H9 (cell line): ENCODE measurements around the gene ANGEL2. TPM values are rescaled to one million over a fixed set of nuclear protein-coding genes. Genes with fewer than 3 reads are reported as not detected.

Experiments
- DNase-seq: peaks from one replicate; pipeline ENCODE4 v3.0.0-alpha.2; 2017
- H2AFZ ChIP-seq: one replicate; pipeline ENCODE4 v1.6.1; 2013; ENCODE audit warnings: mild to moderate bottlenecking, low read length, control low read depth, moderate library complexity
- H2AK5ac ChIP-seq: 2 replicates; pipeline ENCODE4 v1.6.1; 2013; ENCODE audit warnings: low read length, control low read depth, mixed read lengths; ENCODE audit not compliant: insufficient read length
- H2BK120ac ChIP-seq: one replicate; pipeline ENCODE4 v1.6.1; 2013; ENCODE audit warnings: low read depth, mild to moderate bottlenecking, low read length, control low read depth, inconsistent platforms; ENCODE audit not compliant: poor library complexity, severe bottlenecking
- H2BK12ac ChIP-seq: 2 replicates; pipeline ENCODE4 v1.6.1; 2013; ENCODE audit warnings: low read length, control low read depth, mixed read lengths, low read depth; ENCODE audit not compliant: insufficient read length
- H2BK15ac ChIP-seq: 2 replicates; pipeline ENCODE4 v1.6.1; 2013; ENCODE audit warnings: low read depth, low read length, control low read depth
- H2BK20ac ChIP-seq: one replicate; pipeline ENCODE4 v1.6.1; 2013; ENCODE audit warnings: low read depth, mild to moderate bottlenecking, low read length, control low read depth, inconsistent platforms; ENCODE audit not compliant: poor library complexity, severe bottlenecking
- H2BK5ac ChIP-seq: 2 replicates; pipeline ENCODE4 v1.6.1; 2013; ENCODE audit warnings: low read length, control low read depth, mixed read lengths; ENCODE audit not compliant: insufficient read length
- H3K14ac ChIP-seq: 2 replicates; pipeline ENCODE4 v1.6.1; 2013; ENCODE audit warnings: low read length, control low read depth; ENCODE audit not compliant: insufficient read depth
- H3K18ac ChIP-seq: 2 replicates; pipeline ENCODE4 v1.6.1; 2013; ENCODE audit warnings: low read depth, mild to moderate bottlenecking, mixed read lengths, low read length, control low read depth; ENCODE audit not compliant: insufficient read length
- H3K23ac ChIP-seq: 2 replicates; pipeline ENCODE4 v1.6.1; 2013; ENCODE audit warnings: low read length, control low read depth, mixed read lengths, low read depth; ENCODE audit not compliant: insufficient read length
- H3K23me2 ChIP-seq: 2 replicates; pipeline ENCODE4 v1.6.1; 2013; ENCODE audit warnings: low read depth, mild to moderate bottlenecking, mixed read lengths, low read length, control low read depth; ENCODE audit not compliant: insufficient read length, poor library complexity, severe bottlenecking
- H3K27ac ChIP-seq: 2 replicates; pipeline ENCODE4 v1.5.1; 2013; ENCODE audit warnings: low read length, control low read depth, mixed read lengths, low read depth; ENCODE audit not compliant: insufficient read length
- H3K27me3 ChIP-seq: 2 replicates; pipeline ENCODE4 v1.6.1; 2013; ENCODE audit warnings: low read length, control low read depth, inconsistent platforms; ENCODE audit not compliant: insufficient read depth
- H3K4ac ChIP-seq: 2 replicates; pipeline ENCODE4 v1.6.1; 2013; ENCODE audit warnings: low read depth, mild to moderate bottlenecking, control low read depth, inconsistent platforms, low read length, moderate library complexity
- H3K4me1 ChIP-seq: 2 replicates; pipeline ENCODE4 v1.6.1; 2013; ENCODE audit warnings: low read length, control low read depth, inconsistent platforms; ENCODE audit not compliant: insufficient read depth
- H3K4me2 ChIP-seq: 2 replicates; pipeline ENCODE4 v1.6.1; 2013; ENCODE audit warnings: low read length, control low read depth, mixed read lengths; ENCODE audit not compliant: insufficient read length, insufficient read depth
- H3K56ac ChIP-seq: 2 replicates; pipeline ENCODE4 v1.6.1; 2013; ENCODE audit warnings: low read depth, mild to moderate bottlenecking, mixed read lengths, low read length, control low read depth; ENCODE audit not compliant: insufficient read length
- H3K79me1 ChIP-seq: 2 replicates; pipeline ENCODE4 v1.6.1; 2013; ENCODE audit warnings: low read depth, mild to moderate bottlenecking, moderate library complexity, low read length, control low read depth, inconsistent platforms; ENCODE audit not compliant: insufficient read depth, poor library complexity, severe bottlenecking
- H3K79me2 ChIP-seq: 2 replicates; pipeline ENCODE4 v1.6.1; 2013; ENCODE audit warnings: low read length, control low read depth, inconsistent platforms; ENCODE audit not compliant: insufficient read depth
- H3K9ac ChIP-seq: 2 replicates; pipeline ENCODE4 v1.6.1; 2013; ENCODE audit warnings: low read length, control low read depth, mixed read lengths; ENCODE audit not compliant: insufficient read length; ENCODE audit errors: extremely low read depth
- H3K9me3 ChIP-seq: one replicate; pipeline ENCODE4 v1.6.1; 2013; ENCODE audit warnings: low read depth, low read length, inconsistent platforms; ENCODE audit not compliant: control insufficient read depth
- H3T11ph ChIP-seq: one replicate; pipeline ENCODE4 v1.6.1; 2013; ENCODE audit warnings: mild to moderate bottlenecking, low read length, control low read depth, inconsistent platforms
- H4K20me1 ChIP-seq: one replicate; pipeline ENCODE4 v1.6.1; 2013; ENCODE audit not compliant: control insufficient read depth, insufficient read length, insufficient read depth
- H4K5ac ChIP-seq: 2 replicates; pipeline ENCODE4 v1.6.1; 2013; ENCODE audit warnings: low read depth, mild to moderate bottlenecking, mixed read lengths, low read length, control low read depth; ENCODE audit not compliant: insufficient read length
- H4K8ac ChIP-seq: replicated peaks from 2 replicates; pipeline ENCODE4 v1.6.1; 2013; ENCODE audit warnings: low read length, control low read depth, mixed read lengths, low read depth; ENCODE audit not compliant: insufficient read length
- H4K91ac ChIP-seq: 2 replicates; pipeline ENCODE4 v1.6.1; 2013; ENCODE audit warnings: low read depth, mild to moderate bottlenecking, moderate library complexity, mixed read lengths, low read length, control low read depth; ENCODE audit not compliant: insufficient read length
- H3K27ac Mint-ChIP-seq, 3 experiments: 2 replicates in 2 of 3; 3 replicates in 1 of 3; pipeline ENCODE4 v1.8.0; 2020 to 2021; ENCODE audit warnings: mixed read lengths in 3 of 3, mild to moderate bottlenecking in 1 of 3, moderate library complexity in 1 of 3
- H3K27me3 Mint-ChIP-seq: 2 replicates; pipeline ENCODE4 v1.8.0; 2021; ENCODE audit warnings: low read depth, mild to moderate bottlenecking, moderate library complexity, mixed read lengths
- H3K36me3 Mint-ChIP-seq, 3 experiments: 2 replicates in 2 of 3; 3 replicates in 1 of 3; pipeline ENCODE4 v1.8.0; 2020 to 2021; ENCODE audit warnings: low read depth in 3 of 3, mixed read lengths in 3 of 3; ENCODE audit not compliant: insufficient read depth in 1 of 3
- H3K4me1 Mint-ChIP-seq, 2 experiments: 2 replicates each; pipeline ENCODE4 v1.8.0; 2020; ENCODE audit warnings: mixed read lengths in 2 of 2
- H3K4me3 Mint-ChIP-seq, 2 experiments: 2 replicates in 1 of 2; 3 replicates in 1 of 2; pipeline ENCODE4 v1.8.0; 2020 to 2021; ENCODE audit warnings: mild to moderate bottlenecking in 2 of 2, mixed read lengths in 2 of 2, moderate library complexity in 1 of 2
- H3K9me3 Mint-ChIP-seq, 2 experiments: 2 replicates in 1 of 2; 3 replicates in 1 of 2; pipeline ENCODE4 v1.8.0; 2020; ENCODE audit warnings: mild to moderate bottlenecking in 2 of 2, mixed read lengths in 2 of 2, moderate library complexity in 1 of 2
- CTCF ChIP-seq: fragments of 200-600 bp; sonication (generic); conservative IDR thresholded peaks from 3 replicates; pipeline ENCODE4 v1.8.0; 2021; ENCODE audit warnings: antibody characterized with exemption, mild to moderate bottlenecking
- WGBS: extraction: QIAGEN DNeasy Blood & Tissue Kit; methylation state at CpG from one replicate; pipeline ENCODE4 v1.1.7; 2013; ENCODE audit warnings: missing lambda C conversion rate, low lambda C conversion rate, mixed read lengths; ENCODE audit not compliant: insufficient read length; ENCODE audit errors: extremely low coverage; 5-methylcytosine and 5-hydroxymethylcytosine counted together
- total RNA-seq: library from RNA; stranded (reverse); gene quantifications from 2 replicates; pipeline ENCODE4 v1.2.1, GENCODE V29; 2021

The ANGEL2 gene
- total RNA-seq, 1 experiment from 2014 or later: 47.8 TPM

GRCh38 chr1:212982430-212983152, 33.1 kb downstream of the ANGEL2 start:
- no peak overlapping the region for H3K9ac ChIP-seq
- H3K4me3 Mint-ChIP-seq: no peak overlapping the region
- H3K9me3 ChIP-seq: no peaks in the 10 kb centered on the region
- H3K9me3 Mint-ChIP-seq: no peaks in the 10 kb centered on the region
- no peak overlapping the region for H3K56ac ChIP-seq
- no peak overlapping the region for H3K4me2 ChIP-seq
- no peaks in the 10 kb centered on the region for H3K23me2 ChIP-seq
- peaks cover 7% of the 10 kb centered on the region; the same call in 1 of the 2 replicates for H3K4me1 ChIP-seq
- peak overlapping the region in 2 of 3 experiments; percentile 38 to 52; a peak in 3 of 7 replicates for H3K27ac Mint-ChIP-seq
- no peak overlapping the region for H3K18ac ChIP-seq
- H3K27me3 ChIP-seq: no peaks in the 10 kb centered on the region
- peaks cover 39 to 47% of the 10 kb centered on the region in 2 experiments for H3K4me1 Mint-ChIP-seq
- H2BK120ac ChIP-seq: no peak overlapping the region
- H2BK20ac ChIP-seq: no peak overlapping the region
- no peaks in the 10 kb centered on the region for H3K79me2 ChIP-seq
- H3T11ph ChIP-seq: no peak overlapping the region
- H3K36me3 Mint-ChIP-seq: peaks cover 48 to 87% (median 49%) of the 10 kb centered on the region in 3 experiments; a peak in 6 of 7 replicates
- no peak overlapping the region for H2BK15ac ChIP-seq
- no peak overlapping the region for H3K4ac ChIP-seq
- H4K8ac ChIP-seq: no peak overlapping the region
- H3K14ac ChIP-seq: no peak overlapping the region
- H3K79me1 ChIP-seq: no peaks in the 10 kb centered on the region
- no peak overlapping the region for H3K27ac ChIP-seq
- no peaks in the 10 kb centered on the region; the same call in 1 of the 2 replicates for H3K27me3 Mint-ChIP-seq
- peak; percentile 21 for DNase-seq
- no peak overlapping the region for H4K91ac ChIP-seq
- no peak overlapping the region for H2AFZ ChIP-seq
- H4K5ac ChIP-seq: no peak overlapping the region
- H2AK5ac ChIP-seq: no peak overlapping the region
- no peak overlapping the region for H2BK5ac ChIP-seq
- H4K20me1 ChIP-seq: no peaks in the 10 kb centered on the region
- TF ChIP-seq CTCF: no peak
- H2BK12ac ChIP-seq: no peak overlapping the region
- WGBS: no CpG with 5 or more reads among the region's 6 CpGs
- H3K23ac ChIP-seq: no peak overlapping the region
